ENCODE data around the gene OTOS.

DNA sequence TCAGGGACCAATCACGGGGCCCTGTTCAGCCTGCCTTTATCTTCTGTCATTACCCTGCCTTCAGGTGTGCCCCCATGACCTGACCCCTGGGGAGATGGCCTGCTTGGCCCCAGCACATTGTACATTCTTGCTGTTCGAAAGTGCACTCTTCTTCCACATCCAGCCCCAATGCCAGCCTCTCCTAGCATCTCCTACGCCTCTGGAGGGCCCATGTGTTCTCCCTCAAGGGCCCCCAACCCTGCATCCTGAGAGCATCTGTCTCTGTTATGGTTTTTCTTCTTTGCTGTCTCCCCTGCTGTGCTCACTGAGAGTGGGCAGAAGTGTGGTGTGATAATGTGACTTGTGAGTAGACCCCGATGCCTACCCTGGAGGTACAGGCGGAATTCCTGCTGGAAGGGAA is 41.5 kb upstream of the OTOS start:
- TF ChIP-seq, protein P1, sequence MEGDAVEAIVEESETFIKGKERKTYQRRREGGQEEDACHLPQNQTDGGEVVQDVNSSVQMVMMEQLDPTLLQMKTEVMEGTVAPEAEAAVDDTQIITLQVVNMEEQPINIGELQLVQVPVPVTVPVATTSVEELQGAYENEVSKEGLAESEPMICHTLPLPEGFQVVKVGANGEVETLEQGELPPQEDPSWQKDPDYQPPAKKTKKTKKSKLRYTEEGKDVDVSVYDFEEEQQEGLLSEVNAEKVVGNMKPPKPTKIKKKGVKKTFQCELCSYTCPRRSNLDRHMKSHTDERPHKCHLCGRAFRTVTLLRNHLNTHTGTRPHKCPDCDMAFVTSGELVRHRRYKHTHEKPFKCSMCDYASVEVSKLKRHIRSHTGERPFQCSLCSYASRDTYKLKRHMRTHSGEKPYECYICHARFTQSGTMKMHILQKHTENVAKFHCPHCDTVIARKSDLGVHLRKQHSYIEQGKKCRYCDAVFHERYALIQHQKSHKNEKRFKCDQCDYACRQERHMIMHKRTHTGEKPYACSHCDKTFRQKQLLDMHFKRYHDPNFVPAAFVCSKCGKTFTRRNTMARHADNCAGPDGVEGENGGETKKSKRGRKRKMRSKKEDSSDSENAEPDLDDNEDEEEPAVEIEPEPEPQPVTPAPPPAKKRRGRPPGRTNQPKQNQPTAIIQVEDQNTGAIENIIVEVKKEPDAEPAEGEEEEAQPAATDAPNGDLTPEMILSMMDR (conservative IDR thresholded peaks at IDR 0.05; ENCODE audit: low read depth, low read length), result no peak
- no peak for TF ChIP-seq EZH2 (IDR thresholded peaks at IDR 0.05; ENCODE audit: borderline replicate concordance, low read depth, low read length, poor library complexity, severe bottlenecking)

Data from A673 (cell line).